ENCODE measurements around the gene PLB1. TPM values are rescaled to one million over a fixed set of nuclear protein-coding genes. Genes with fewer than 3 reads are reported as not detected.

The PLB1 gene
- total RNA-seq, 4 donors from 2014 or later: 3.0 to 14.5 (median 10.5) TPM

GRCh38 chr2:28581312-28581711 lies 85.5 kb downstream of the PLB1 start:
- no peaks in the 10 kb centered on the region for H3K36me3 ChIP-seq
- no peak overlapping the region for H3K4me3 ChIP-seq
- no peak overlapping the region for H3K27ac ChIP-seq
- no peak for ATAC-seq
- TF ChIP-seq EP300 (IDR thresholded peaks at IDR 0.05) (no peak), POLR2A (IDR thresholded peaks at IDR 0.05) (no peak), POLR2AphosphoS5 (IDR thresholded peaks at IDR 0.05) (no peak), CTCF (IDR thresholded peaks at IDR 0.05) (no peak)
- no peaks in the 10 kb centered on the region for H3K27me3 ChIP-seq
- no peaks in the 10 kb centered on the region for H3K9me3 ChIP-seq
- peaks cover 0 to 17% (median 10%) of the 10 kb centered on the region in 3 donors for H3K4me1 ChIP-seq
- WGBS, 2 donors (ENCODE audit: low coverage in 1 of 2): 90 to 96% methylated on average over 3 to 4 of the region's 4 CpGs

- WGBS, 2 donors (ENCODE audit: low coverage in 1 of 2): 83% methylated on average over 1 of the region's 6 CpGs; no CpG with 5 or more reads in 1 of the 2 donors
Measured at GRCh38 chr2:28582152-28582551, 86.3 kb downstream of the PLB1 start.

GRCh38 chr2:28582595-28582994 lies 86.7 kb downstream of the PLB1 start:
- WGBS, 2 donors (ENCODE audit: low coverage in 1 of 2): 100% methylated on average over 1 of the region's 5 CpGs; no CpG with 5 or more reads in 1 of the 2 donors
- no peak for ATAC-seq
- no peak overlapping the region for H3K4me3 ChIP-seq
- no peaks in the 10 kb centered on the region for H3K9me3 ChIP-seq
- TF ChIP-seq POLR2AphosphoS5 (IDR thresholded peaks at IDR 0.05) (no peak), EP300 (IDR thresholded peaks at IDR 0.05) (no peak), CTCF (IDR thresholded peaks at IDR 0.05) (no peak), POLR2A (IDR thresholded peaks at IDR 0.05) (no peak)
- peaks cover 0 to 17% (median 12%) of the 10 kb centered on the region in 3 donors for H3K4me1 ChIP-seq
- H3K27me3 ChIP-seq: no peaks in the 10 kb centered on the region
- H3K27ac ChIP-seq: no peak overlapping the region
- no peaks in the 10 kb centered on the region for H3K36me3 ChIP-seq

More at GRCh38 chr2:28582152-28582551, 86.3 kb downstream of the PLB1 start:
- H3K9me3 ChIP-seq: no peaks in the 10 kb centered on the region
- no peak for TF ChIP-seq POLR2AphosphoS5 (IDR thresholded peaks at IDR 0.05)
- TF ChIP-seq CTCF (IDR thresholded peaks at IDR 0.05): no peak
- TF ChIP-seq POLR2A (IDR thresholded peaks at IDR 0.05): no peak
- H3K4me3 ChIP-seq: no peak overlapping the region
- peaks cover 0 to 17% (median 10%) of the 10 kb centered on the region in 3 donors for H3K4me1 ChIP-seq
- H3K27ac ChIP-seq: no peak overlapping the region
- no peaks in the 10 kb centered on the region for H3K27me3 ChIP-seq
- no peaks in the 10 kb centered on the region for H3K36me3 ChIP-seq
- ATAC-seq: no peak

- Histone ChIP-seq H3K27me3 (no peaks in the 10 kb centered on the region), H3K9me3 (no peaks in the 10 kb centered on the region), H3K4me3 (no peak overlapping the region), H3K4me1 (peaks cover 0 to 25% (median 13%) of the 10 kb centered on the region in 3 donors), H3K27ac (peak overlapping the region in 3 of 4 donors; percentile 73 to 81 (median 75)), H3K36me3 (no peaks in the 10 kb centered on the region)
- TF ChIP-seq POLR2A (IDR thresholded peaks at IDR 0.05) (no peak), POLR2AphosphoS5 (IDR thresholded peaks at IDR 0.05) (peak; percentile 26)
- 14 to 41% methylated on average over 6 to 10 of the region's 10 CpGs for WGBS, 2 donors (ENCODE audit: low coverage in 1 of 2)
- ATAC-seq: peak; percentile 93
Measured at GRCh38 chr2:28583899-28584553, 88.2 kb downstream of the PLB1 start.

GRCh38 chr2:28586867-28587266 lies 91.0 kb downstream of the PLB1 start:
- peaks cover 0 to 25% (median 13%) of the 10 kb centered on the region in 3 donors for H3K4me1 ChIP-seq
- no peak overlapping the region for H3K27ac ChIP-seq
- no peaks in the 10 kb centered on the region for H3K9me3 ChIP-seq
- WGBS, 2 donors (ENCODE audit: low coverage in 1 of 2): 96 to 100% methylated on average over 2 to 4 of the region's 7 CpGs
- H3K4me3 ChIP-seq: no peak overlapping the region
- TF ChIP-seq POLR2AphosphoS5 (IDR thresholded peaks at IDR 0.05): no peak
- TF ChIP-seq CTCF (IDR thresholded peaks at IDR 0.05): no peak
- TF ChIP-seq POLR2A (IDR thresholded peaks at IDR 0.05): no peak
- no peak for TF ChIP-seq EP300 (IDR thresholded peaks at IDR 0.05)
- no peaks in the 10 kb centered on the region for H3K27me3 ChIP-seq
- no peaks in the 10 kb centered on the region for H3K36me3 ChIP-seq
- ATAC-seq: no peak
